ENCODE measurements around the gene HSD3B7.
"Not testable (repeated sequence)": the region's sequence is repeated elsewhere in the genome, so short reads cannot be mapped to it uniquely, and the experiment has no call there.

HSD3B7 gene

DNA sequence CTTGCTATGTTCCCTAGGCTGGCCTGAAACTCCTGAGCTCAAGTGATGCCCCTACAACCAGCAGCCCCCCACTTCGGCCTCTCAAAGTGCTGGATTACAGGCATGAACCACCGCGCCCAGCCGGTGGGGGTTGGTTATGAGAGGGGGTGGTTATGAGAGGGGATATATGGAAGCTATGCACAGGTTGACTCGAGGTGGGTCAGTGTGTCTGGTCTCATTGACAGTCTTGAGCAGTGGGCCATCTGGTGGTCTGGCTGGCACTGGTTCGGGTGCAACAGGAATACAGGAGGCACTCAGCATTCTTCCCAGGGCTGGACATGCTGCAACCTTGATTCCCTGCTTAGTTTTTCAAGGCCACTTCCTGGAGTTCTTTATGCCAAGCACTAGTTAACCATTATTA, 31.0 kb downstream of the HSD3B7 start:
- no peak for DNase-seq
- TF ChIP-seq, protein P1, sequence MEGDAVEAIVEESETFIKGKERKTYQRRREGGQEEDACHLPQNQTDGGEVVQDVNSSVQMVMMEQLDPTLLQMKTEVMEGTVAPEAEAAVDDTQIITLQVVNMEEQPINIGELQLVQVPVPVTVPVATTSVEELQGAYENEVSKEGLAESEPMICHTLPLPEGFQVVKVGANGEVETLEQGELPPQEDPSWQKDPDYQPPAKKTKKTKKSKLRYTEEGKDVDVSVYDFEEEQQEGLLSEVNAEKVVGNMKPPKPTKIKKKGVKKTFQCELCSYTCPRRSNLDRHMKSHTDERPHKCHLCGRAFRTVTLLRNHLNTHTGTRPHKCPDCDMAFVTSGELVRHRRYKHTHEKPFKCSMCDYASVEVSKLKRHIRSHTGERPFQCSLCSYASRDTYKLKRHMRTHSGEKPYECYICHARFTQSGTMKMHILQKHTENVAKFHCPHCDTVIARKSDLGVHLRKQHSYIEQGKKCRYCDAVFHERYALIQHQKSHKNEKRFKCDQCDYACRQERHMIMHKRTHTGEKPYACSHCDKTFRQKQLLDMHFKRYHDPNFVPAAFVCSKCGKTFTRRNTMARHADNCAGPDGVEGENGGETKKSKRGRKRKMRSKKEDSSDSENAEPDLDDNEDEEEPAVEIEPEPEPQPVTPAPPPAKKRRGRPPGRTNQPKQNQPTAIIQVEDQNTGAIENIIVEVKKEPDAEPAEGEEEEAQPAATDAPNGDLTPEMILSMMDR (IDR thresholded peaks at IDR 0.05): no peak
- peaks cover 3 to 34% of the 10 kb centered on the region in 2 donors for H3K27me3 ChIP-seq
- H3K4me3 ChIP-seq: no peak overlapping the region
- H3K36me3 ChIP-seq: no peaks in the 10 kb centered on the region
- H3K4me1 ChIP-seq: peaks cover 0 to under 1% (median 0%) of the 10 kb centered on the region in 4 donors
- H3K9me3 ChIP-seq: no peaks in the 10 kb centered on the region
- intact Hi-C loops (cut with DNase I; ENCODE audit: low total_unique reads): no loop called here
- H3K27ac ChIP-seq: no peak overlapping the region

DNA sequence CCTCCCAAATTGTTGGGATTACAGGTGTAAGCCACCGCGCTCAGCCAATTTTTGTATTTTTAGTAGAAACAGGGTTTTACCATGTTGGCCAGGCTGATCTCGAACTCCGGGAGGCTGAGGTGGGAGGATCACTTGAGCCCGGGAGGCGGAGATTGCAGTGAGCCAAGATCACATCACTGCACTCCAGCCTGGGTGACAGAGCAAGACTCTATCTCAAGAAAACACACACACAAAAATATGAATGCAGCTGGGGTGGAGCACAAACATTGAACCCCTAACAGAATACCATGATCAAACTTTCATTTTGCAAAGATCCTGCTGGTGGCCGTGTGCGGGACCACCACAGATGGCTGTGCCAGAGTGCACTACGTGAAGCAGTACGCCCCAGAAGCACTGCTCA, 32.7 kb downstream of the HSD3B7 start:
- H3K4me1 ChIP-seq; H3K4me3 ChIP-seq; H3K27ac ChIP-seq; intact Hi-C loops (cut with DNase I; ENCODE audit: low total_unique reads); H3K36me3 ChIP-seq; DNase-seq; H3K9me3 ChIP-seq: not testable (repeated sequence)
- H3K27me3 ChIP-seq: peaks cover 0 to 17% of the 10 kb centered on the region in 2 donors

DNA sequence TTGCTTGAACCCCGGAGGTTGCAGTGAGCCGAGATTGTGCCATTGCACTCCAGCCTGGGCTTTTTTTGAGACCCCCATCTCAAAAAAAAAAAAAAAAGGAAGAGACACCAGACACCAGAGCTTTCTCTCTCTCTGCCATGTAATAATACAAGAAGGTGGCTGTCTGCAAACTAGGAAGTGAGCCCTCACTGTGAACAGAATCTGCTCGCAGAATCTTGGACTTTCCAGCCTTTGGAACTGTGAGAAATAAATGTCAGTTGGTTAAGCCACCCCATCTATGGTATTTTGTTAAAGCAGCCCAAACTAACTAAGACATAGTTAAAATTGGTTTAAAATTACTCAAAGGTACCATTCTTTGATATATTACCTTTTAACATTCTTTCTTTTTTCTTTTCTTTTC, 35.5 kb downstream of the HSD3B7 start:
- H3K4me1 ChIP-seq: no peaks in the 10 kb centered on the region
- no peak overlapping the region for H3K4me3 ChIP-seq
- no peak overlapping the region for H3K27ac ChIP-seq
- H3K27me3 ChIP-seq: peaks cover 0 to 6% of the 10 kb centered on the region in 2 donors
- intact Hi-C loops (cut with DNase I; ENCODE audit: low total_unique reads): no loop called here
- no peak for DNase-seq
- TF ChIP-seq, protein P1 (IDR thresholded peaks at IDR 0.05): no peak
- no peaks in the 10 kb centered on the region for H3K9me3 ChIP-seq
- no peaks in the 10 kb centered on the region for H3K36me3 ChIP-seq

DNA sequence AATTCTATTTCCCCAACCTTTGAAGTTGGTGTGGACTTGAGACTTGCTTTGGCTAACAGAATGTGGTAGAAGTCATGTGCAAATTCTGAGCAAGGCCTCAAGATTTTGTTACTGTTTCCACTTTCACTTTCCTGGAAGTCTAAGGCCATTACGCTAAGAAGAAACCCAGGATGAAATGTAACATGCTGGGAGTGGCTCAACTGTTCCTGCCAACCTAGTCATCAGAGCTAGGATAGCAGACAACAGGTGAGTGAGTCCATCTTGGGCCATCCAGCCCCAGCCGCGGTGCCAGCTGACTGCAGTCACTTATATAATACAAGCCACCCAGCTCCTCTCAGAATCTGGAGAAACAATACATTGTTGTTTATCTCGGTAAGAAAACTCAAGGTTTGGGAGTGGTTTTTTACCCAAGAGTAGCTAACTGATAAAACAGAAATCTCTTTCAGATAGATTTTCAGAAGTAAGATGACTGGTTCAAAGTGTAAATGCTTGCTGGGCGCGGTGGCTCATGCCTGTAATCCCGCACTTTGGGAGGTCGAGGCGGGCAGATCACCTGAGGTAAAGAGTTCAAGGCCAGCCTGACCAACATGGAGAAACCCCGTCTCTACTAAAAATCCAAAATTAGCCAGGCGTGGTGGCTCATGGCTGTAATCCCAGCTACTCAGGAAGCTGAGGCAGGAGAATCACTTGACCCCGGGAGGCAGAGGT, 37.7 kb downstream of the HSD3B7 start:
- DNase-seq: no peak
- Histone ChIP-seq H3K4me3 (no peak overlapping the region), H3K4me1 (no peaks in the 10 kb centered on the region), H3K9me3 (no peaks in the 10 kb centered on the region), H3K36me3 (no peaks in the 10 kb centered on the region), H3K27me3 (no peaks in the 10 kb centered on the region), H3K27ac (no peak overlapping the region)
- intact Hi-C loops (cut with DNase I; ENCODE audit: low total_unique reads): no loop called here
- TF ChIP-seq, protein P1 (IDR thresholded peaks at IDR 0.05): no peak

DNA sequence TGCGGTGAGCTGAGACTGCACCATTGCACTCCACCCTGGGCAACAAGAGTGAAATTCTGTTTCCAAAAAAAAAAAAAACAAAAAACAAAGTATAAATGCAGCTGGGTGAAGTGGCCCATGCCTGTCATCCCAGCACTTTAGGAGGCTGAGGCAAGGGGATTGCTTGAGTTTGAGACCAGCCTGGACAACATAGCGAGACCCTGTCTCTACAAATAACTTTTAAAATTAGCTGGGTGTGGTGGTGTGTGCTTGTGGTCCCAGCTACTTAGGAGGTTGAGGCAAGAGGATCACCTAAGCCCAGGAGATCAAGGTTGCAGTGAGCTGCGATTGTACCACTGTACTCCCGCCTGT, 38.2 kb downstream of the HSD3B7 start:
- TF ChIP-seq, protein P1 (IDR thresholded peaks at IDR 0.05): no peak
- Histone ChIP-seq H3K27ac (no peak overlapping the region), H3K27me3 (no peaks in the 10 kb centered on the region), H3K36me3 (no peaks in the 10 kb centered on the region), H3K4me1 (no peaks in the 10 kb centered on the region), H3K9me3 (no peaks in the 10 kb centered on the region), H3K4me3 (no peak overlapping the region)
- intact Hi-C loops (cut with DNase I; ENCODE audit: low total_unique reads): no loop called here
- no peak for DNase-seq

DNA sequence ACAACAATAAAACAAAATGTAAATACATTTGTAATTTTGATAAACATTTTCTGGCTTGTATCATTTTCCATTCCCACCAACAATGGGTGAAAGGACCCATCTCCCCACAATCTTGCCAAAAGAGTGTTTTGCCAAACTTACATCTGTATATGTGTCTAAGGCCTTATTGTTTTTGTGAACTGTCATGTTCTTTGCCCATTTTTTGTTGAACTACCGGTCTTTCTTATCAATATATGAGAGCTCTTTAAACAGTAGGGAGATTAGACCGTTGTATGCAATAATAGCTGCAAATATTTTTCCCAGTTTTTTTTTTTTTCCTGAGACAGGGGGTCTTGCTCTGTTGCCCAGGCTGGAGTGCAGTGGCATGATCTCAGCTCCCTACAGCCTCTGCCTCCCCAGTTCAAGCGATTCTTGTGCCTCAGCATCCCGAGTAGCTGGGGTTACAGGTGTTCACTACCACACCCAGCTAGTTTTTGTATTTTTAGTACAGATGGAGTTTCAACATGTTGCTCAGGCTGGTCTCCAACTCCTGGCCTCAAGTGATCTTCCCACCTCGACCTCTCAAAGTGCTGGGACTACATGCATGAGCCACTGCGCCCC, 38.7 kb downstream of the HSD3B7 start:
- Histone ChIP-seq H3K27ac (no peak overlapping the region), H3K27me3 (no peaks in the 10 kb centered on the region), H3K4me3 (no peak overlapping the region), H3K4me1 (no peaks in the 10 kb centered on the region), H3K9me3 (no peaks in the 10 kb centered on the region), H3K36me3 (no peaks in the 10 kb centered on the region)
- intact Hi-C loops (cut with DNase I; ENCODE audit: low total_unique reads): no loop called here
- DNase-seq: no peak
- TF ChIP-seq, protein P1 (IDR thresholded peaks at IDR 0.05): no peak
